Measurements from ENCODE around the gene TEPSIN.

TEPSIN gene

GRCh38 chr17:81249223-81250040 is 10.6 kb upstream of the TEPSIN start:
- DNase-seq = no peak

GRCh38 chr17:81248649-81249048 is 9.8 kb upstream of the TEPSIN start:
- no peak for DNase-seq

- no peak for DNase-seq
These were observed 8.6 kb upstream of the TEPSIN start for GRCh38 chr17:81247339-81247990.

GRCh38 chr17:81246679-81247338 is 8.0 kb upstream of the TEPSIN start:
- DNase-seq = no peak

- no peak for DNase-seq
These were observed 7.5 kb upstream of the TEPSIN start for GRCh38 chr17:81246343-81246670.

GRCh38 chr17:81245665-81246342 is 6.9 kb upstream of the TEPSIN start:
- DNase-seq = no peak

GRCh38 chr17:81245024-81245664 is 6.3 kb upstream of the TEPSIN start:
- no peak for DNase-seq

GRCh38 chr17:81244358-81245023 is 5.6 kb upstream of the TEPSIN start:
- DNase-seq = no peak

GRCh38 chr17:81243333-81243664 is 4.4 kb upstream of the TEPSIN start:
- no peak for DNase-seq

- DNase-seq = no peak
These were observed 3.8 kb upstream of the TEPSIN start for GRCh38 chr17:81242421-81243332.

GRCh38 chr17:81241648-81242420 is 3.0 kb upstream of the TEPSIN start:
- DNase-seq = no peak

GRCh38 chr17:81241203-81241602 is 2.3 kb upstream of the TEPSIN start:
- no peak for DNase-seq

- DNase-seq = no peak
These were observed 1.9 kb upstream of the TEPSIN start for GRCh38 chr17:81240761-81241160.

- no peak for DNase-seq
These were observed 1.1 kb upstream of the TEPSIN start for GRCh38 chr17:81239714-81240555.

GRCh38 chr17:81238490-81238814 is 403 bp downstream of the TEPSIN start:
- no peak for DNase-seq

- no peak for DNase-seq
These were observed 1.0 kb downstream of the TEPSIN start for GRCh38 chr17:81237591-81238489.

GRCh38 chr17:81236784-81237183 is 2.1 kb downstream of the TEPSIN start:
- DNase-seq = no peak

GRCh38 chr17:81235822-81236740 is 2.8 kb downstream of the TEPSIN start:
- no peak for DNase-seq
